Type B pancreatic cell (in vitro differentiated cells): ENCODE results near the gene XPO6. TPM values are rescaled to one million over a fixed set of nuclear protein-coding genes. Genes with fewer than 3 reads are reported as not detected.

Experiments
- DNase-seq: peaks from one replicate; pipeline ENCODE4 v3.0.0; 2021; ENCODE audit warnings: mixed read lengths; ENCODE audit not compliant: unreplicated experiment; ENCODE audit errors: extremely low spot score
- H3K27ac Mint-ChIP-seq: 2 replicates; pipeline ENCODE4 v1.8.0; 2021; ENCODE audit warnings: mild to moderate bottlenecking, mixed read lengths
- H3K27me3 Mint-ChIP-seq: 2 replicates; pipeline ENCODE4 v1.8.0; 2021; ENCODE audit warnings: mixed read lengths
- H3K36me3 Mint-ChIP-seq: 2 replicates; pipeline ENCODE4 v1.8.0; 2021; ENCODE audit warnings: mixed read lengths
- H3K4me1 Mint-ChIP-seq: one replicate; pipeline ENCODE4 v1.8.0; 2021; ENCODE audit warnings: mixed read lengths; ENCODE audit not compliant: unreplicated experiment
- H3K4me3 Mint-ChIP-seq: 2 replicates; pipeline ENCODE4 v1.8.0; 2021; ENCODE audit warnings: mild to moderate bottlenecking, mixed read lengths
- H3K9me3 Mint-ChIP-seq: 2 replicates; pipeline ENCODE4 v1.8.0; 2021; ENCODE audit warnings: mixed read lengths
- CTCF ChIP-seq: fragments of 200-600 bp; sonication (generic); conservative IDR thresholded peaks from 2 replicates; pipeline ENCODE4 v1.5.0; 2021; ENCODE audit warnings: antibody characterized with exemption, mild to moderate bottlenecking
- total RNA-seq: library from RNA; stranded (reverse); gene quantifications from 2 replicates; pipeline ENCODE4 v1.2.1, GENCODE V29; 2021; ENCODE audit warnings: low replicate concordance

XPO6 gene
- total RNA-seq, 1 donor from 2014 or later, result 111 TPM

- DNase-seq, result no peak
- Mint-ChIP-seq H3K9me3 (no peaks in the 10 kb centered on the region), H3K4me3 (no peak overlapping the region), H3K27ac (peak overlapping the region; percentile 34), H3K4me1 (peaks cover under 1% of the 10 kb centered on the region), H3K27me3 (no peaks in the 10 kb centered on the region), H3K36me3 (no peaks in the 10 kb centered on the region)
- no peak for TF ChIP-seq CTCF
These were observed 125.3 kb downstream of the XPO6 start for GRCh38 chr16:28086186-28087139.

- no peaks in the 10 kb centered on the region for H3K27me3 Mint-ChIP-seq
- H3K27ac Mint-ChIP-seq, result peak overlapping the region; percentile 34
- no peak for TF ChIP-seq CTCF
- peaks cover 4% of the 10 kb centered on the region for H3K4me1 Mint-ChIP-seq
- no peak overlapping the region for H3K4me3 Mint-ChIP-seq
- no peak for DNase-seq
- no peaks in the 10 kb centered on the region for H3K9me3 Mint-ChIP-seq
- no peaks in the 10 kb centered on the region for H3K36me3 Mint-ChIP-seq
These were observed 126.2 kb downstream of the XPO6 start for GRCh38 chr16:28085389-28086171.

- Mint-ChIP-seq H3K4me1 (peaks cover 4% of the 10 kb centered on the region), H3K27me3 (no peaks in the 10 kb centered on the region), H3K9me3 (no peaks in the 10 kb centered on the region), H3K27ac (no peak overlapping the region), H3K4me3 (no peak overlapping the region), H3K36me3 (no peaks in the 10 kb centered on the region)
- no peak for DNase-seq
- no peak for TF ChIP-seq CTCF
These were observed 127.6 kb downstream of the XPO6 start for GRCh38 chr16:28084209-28084608.

- no peaks in the 10 kb centered on the region for H3K9me3 Mint-ChIP-seq
- peaks cover 4% of the 10 kb centered on the region for H3K4me1 Mint-ChIP-seq
- no peaks in the 10 kb centered on the region for H3K27me3 Mint-ChIP-seq
- no peaks in the 10 kb centered on the region for H3K36me3 Mint-ChIP-seq
- DNase-seq, result no peak
- no peak for TF ChIP-seq CTCF
- peak overlapping the region; percentile 96 for H3K27ac Mint-ChIP-seq
- peak overlapping the region; percentile 62 for H3K4me3 Mint-ChIP-seq
These were observed 129.1 kb downstream of the XPO6 start for GRCh38 chr16:28082624-28083023.

- no peaks in the 10 kb centered on the region for H3K9me3 Mint-ChIP-seq
- peaks cover 4% of the 10 kb centered on the region for H3K4me1 Mint-ChIP-seq
- no peaks in the 10 kb centered on the region for H3K36me3 Mint-ChIP-seq
- no peak for DNase-seq
- no peak for TF ChIP-seq CTCF
- peak overlapping the region; percentile 77 for H3K27ac Mint-ChIP-seq
- no peak overlapping the region for H3K4me3 Mint-ChIP-seq
- H3K27me3 Mint-ChIP-seq, result no peaks in the 10 kb centered on the region
These were observed 130.3 kb downstream of the XPO6 start for GRCh38 chr16:28081391-28081968.
